Ovary (tissue), 3 donors: Measurements from ENCODE around the gene PGAP6.

Experiments
- CTCF ChIP-seq, 3 donors: fragments of 450-650 bp in 2 of 3; fragments of 200-600 bp in 1 of 3; IDR thresholded peaks; one replicate each; pipeline versions ENCODE4 v1.5.1 to v1.8.0; 2016 to 2022; ENCODE audit warnings: antibody characterized with exemption in 3 of 3, mild to moderate bottlenecking in 1 of 3
- EP300 ChIP-seq: sonication (generic); formaldehyde crosslinking; IDR thresholded peaks from one replicate; pipeline ENCODE4 v1.6.1; 2017; ENCODE audit warnings: antibody characterized with exemption
- POLR2A ChIP-seq: fragments of 450-650 bp; IDR thresholded peaks from one replicate; pipeline ENCODE4 v1.6.1; 2017; ENCODE audit warnings: antibody characterized with exemption, mild to moderate bottlenecking, moderate library complexity
- donor health status: DM: no; HTN: no; CAD: no.

DNA sequence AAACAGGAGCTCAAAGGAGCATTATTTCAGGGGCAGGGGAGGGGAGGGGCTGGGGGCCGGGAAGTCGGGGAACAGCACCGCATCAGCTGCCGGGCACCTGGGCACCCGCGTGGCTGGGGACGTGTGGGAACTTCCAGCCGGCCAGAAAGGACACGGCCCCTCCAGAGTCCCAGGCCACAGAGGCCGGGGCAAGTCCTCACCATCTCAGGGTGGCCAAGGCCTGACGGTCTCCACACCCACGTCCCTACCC lies 1.1 kb downstream of the PGAP6 start:
- TF ChIP-seq CTCF (IDR thresholded peaks at IDR 0.05) (no peak), POLR2A (no peak), EP300 (no peak)
